Skeletal muscle satellite cell (primary cell): ENCODE results near the gene MAP3K6.
A peak's percentile ranks its signal among the peaks of the same experiment; 100 is the strongest.

Experiments used
- H3K27me3 ChIP-seq: 2 replicates; pipeline ENCODE4 v1.7.0; 2013; ENCODE audit warnings: low read length; ENCODE audit not compliant: control insufficient read depth, insufficient read depth
- H3K36me3 ChIP-seq: 2 replicates; pipeline ENCODE4 v1.7.0; 2013; ENCODE audit warnings: mild to moderate bottlenecking, control low read depth, low read length; ENCODE audit not compliant: insufficient read depth
- H3K4me1 ChIP-seq: 2 replicates; pipeline ENCODE4 v1.7.0; 2013; ENCODE audit warnings: low read length; ENCODE audit not compliant: control insufficient read depth, insufficient read depth
- H3K4me2 ChIP-seq: 2 replicates; pipeline ENCODE4 v1.7.0; 2013; ENCODE audit warnings: mild to moderate bottlenecking, low read length
- H3K4me3 ChIP-seq: 2 replicates; pipeline ENCODE4 v1.7.0; 2013; ENCODE audit warnings: low read length
- H3K9ac ChIP-seq: 2 replicates; pipeline ENCODE4 v1.7.0; 2013; ENCODE audit warnings: mild to moderate bottlenecking, low read depth, low read length, moderate library complexity
- H3K9me3 ChIP-seq: replicated peaks from 2 replicates; pipeline ENCODE4 v1.7.0; 2013; ENCODE audit warnings: mild to moderate bottlenecking, control low read depth, low read length

The MAP3K6 gene

DNA sequence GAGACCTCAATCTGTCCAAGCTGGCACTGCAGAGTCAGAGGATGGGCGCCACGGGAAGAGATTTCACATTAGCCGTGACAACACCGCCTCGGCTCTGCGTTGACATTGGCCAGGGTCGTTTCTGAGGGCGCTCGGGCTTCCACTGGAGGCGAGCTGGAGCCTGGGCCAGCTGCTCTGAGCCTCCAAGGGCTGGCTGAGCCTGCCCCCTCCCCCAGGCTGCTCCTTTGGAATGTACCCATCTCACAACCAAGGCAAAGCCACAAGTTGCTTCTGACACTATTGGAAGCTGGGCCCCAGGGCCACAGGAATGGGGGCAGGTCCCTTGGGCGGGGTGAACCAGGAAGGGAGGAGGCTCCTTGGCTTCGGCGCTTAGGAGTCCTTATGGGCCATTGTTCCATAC lies 38.3 kb upstream of the MAP3K6 start:
- H3K9ac ChIP-seq = peak overlapping the region; percentile 67
- H3K4me1 ChIP-seq = peaks cover 56% of the 10 kb centered on the region
- H3K36me3 ChIP-seq = peaks cover 30% of the 10 kb centered on the region
- H3K27me3 ChIP-seq = no peaks in the 10 kb centered on the region
- H3K9me3 ChIP-seq = no peaks in the 10 kb centered on the region
- H3K4me3 ChIP-seq = no peak overlapping the region
- peak overlapping the region; percentile 7 for H3K4me2 ChIP-seq

DNA sequence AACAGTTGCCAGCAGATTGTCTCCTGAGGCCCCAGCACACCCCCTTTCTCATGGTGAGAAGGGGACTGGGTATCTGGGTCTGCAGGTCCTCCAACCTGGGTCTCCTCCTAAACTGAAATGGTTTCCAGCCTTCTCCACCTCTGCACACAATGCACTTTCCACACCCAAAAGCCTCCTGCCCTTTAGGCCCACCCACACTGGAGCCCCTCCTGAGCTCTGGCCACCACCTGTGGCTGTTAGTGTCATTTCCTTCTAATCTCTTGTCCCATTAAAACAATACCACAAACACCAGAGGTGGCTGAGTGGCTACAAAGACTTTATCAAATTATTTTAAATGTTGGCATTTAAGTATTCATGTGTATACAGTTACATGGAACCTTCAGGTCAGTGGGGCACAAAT lies 37.2 kb upstream of the MAP3K6 start:
- H3K27me3 ChIP-seq = no peaks in the 10 kb centered on the region
- peak overlapping the region; percentile 61 for H3K4me2 ChIP-seq
- peaks cover 25% of the 10 kb centered on the region for H3K36me3 ChIP-seq
- H3K9me3 ChIP-seq = no peaks in the 10 kb centered on the region
- peaks cover 56% of the 10 kb centered on the region for H3K4me1 ChIP-seq
- peak overlapping the region; percentile 5 for H3K4me3 ChIP-seq
- H3K9ac ChIP-seq = peak overlapping the region; percentile 67

DNA sequence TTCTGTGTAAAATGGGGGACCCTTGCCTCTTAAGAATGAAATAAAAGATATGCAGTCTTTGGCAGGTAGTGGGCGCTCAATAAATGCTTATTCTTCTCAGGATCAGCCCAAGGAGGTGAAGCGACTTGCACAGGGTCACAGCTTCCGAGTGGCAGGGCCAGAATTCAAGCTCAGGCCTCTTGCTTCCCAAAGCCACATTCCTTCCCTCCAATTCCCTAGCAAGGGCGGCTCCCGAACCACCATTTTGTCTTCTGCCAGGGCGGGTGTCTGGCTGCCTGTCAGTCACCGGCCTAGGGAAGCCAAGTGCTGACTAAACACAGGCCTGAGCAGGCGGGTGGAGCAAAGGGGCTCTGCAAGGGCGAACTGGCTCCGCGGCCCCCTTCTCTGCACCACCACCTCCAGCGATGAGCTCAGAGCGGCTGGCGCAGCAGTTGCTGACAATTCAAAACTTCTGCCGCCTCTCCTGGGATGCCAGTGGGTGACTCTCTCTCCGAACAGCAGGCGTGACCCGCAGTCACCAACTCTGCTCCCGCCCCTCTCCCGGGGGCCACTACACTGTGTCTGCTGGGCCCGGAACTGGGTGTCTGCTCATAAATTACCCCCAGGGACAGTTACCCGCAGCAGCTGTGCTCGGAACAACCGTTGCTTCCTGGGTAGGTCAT lies 36.4 kb upstream of the MAP3K6 start:
- H3K9ac ChIP-seq = peak overlapping the region; percentile 67

DNA sequence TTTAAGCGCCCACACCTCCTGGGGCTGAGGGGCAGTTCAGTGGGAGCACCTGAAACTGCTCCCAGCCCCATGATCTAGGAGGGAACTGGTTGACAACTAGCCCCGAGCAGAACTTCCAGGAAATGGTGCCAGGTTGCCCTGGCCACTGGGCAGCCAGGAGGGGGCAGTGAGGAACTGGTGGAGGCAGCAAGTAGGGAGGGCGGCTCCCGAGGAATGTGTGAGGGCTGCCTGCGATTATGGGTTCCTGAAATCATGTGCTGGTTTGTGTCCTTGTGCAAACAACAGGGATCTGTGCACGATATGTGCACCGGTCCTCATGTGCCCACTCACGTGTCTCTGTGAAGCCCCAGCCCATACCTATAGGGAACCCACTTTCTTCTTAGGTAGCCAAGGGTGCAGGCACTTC lies 35.6 kb upstream of the MAP3K6 start:
- Histone ChIP-seq H3K9me3 (no peaks in the 10 kb centered on the region), H3K27me3 (no peaks in the 10 kb centered on the region), H3K4me2 (no peak overlapping the region), H3K4me1 (peaks cover 48% of the 10 kb centered on the region), H3K9ac (peak overlapping the region; percentile 67), H3K36me3 (peaks cover 9% of the 10 kb centered on the region), H3K4me3 (no peak overlapping the region)

More for the DNA sequence above, 36.4 kb upstream of the MAP3K6 start:
- H3K4me2 ChIP-seq = peak overlapping the region; percentile 61
- no peaks in the 10 kb centered on the region for H3K27me3 ChIP-seq
- peaks cover 52% of the 10 kb centered on the region for H3K4me1 ChIP-seq
- peaks cover 18% of the 10 kb centered on the region for H3K36me3 ChIP-seq
- H3K4me3 ChIP-seq = peak overlapping the region; percentile 5
- no peaks in the 10 kb centered on the region for H3K9me3 ChIP-seq

DNA sequence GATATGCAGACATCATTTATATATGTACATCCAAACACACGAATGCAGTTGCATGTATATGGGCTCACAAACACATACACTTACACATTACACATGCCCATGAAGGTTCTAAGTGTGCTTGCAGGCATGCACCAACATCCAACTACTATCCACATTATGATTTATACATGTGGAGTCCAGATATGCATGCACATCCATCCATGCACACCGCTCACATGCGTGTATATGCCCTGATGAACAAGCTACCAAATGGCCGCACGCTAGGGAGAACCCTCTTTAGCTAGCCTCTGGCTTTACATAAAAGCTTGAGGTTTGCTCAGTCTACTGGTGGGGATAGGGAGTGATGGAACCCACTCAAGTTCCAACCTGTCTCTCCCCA lies 34.2 kb upstream of the MAP3K6 start:
- Histone ChIP-seq H3K9me3 (no peaks in the 10 kb centered on the region), H3K4me2 (no peak overlapping the region), H3K4me3 (no peak overlapping the region), H3K27me3 (no peaks in the 10 kb centered on the region), H3K4me1 (peaks cover 39% of the 10 kb centered on the region), H3K9ac (no peak overlapping the region), H3K36me3 (peaks cover 3% of the 10 kb centered on the region)

DNA sequence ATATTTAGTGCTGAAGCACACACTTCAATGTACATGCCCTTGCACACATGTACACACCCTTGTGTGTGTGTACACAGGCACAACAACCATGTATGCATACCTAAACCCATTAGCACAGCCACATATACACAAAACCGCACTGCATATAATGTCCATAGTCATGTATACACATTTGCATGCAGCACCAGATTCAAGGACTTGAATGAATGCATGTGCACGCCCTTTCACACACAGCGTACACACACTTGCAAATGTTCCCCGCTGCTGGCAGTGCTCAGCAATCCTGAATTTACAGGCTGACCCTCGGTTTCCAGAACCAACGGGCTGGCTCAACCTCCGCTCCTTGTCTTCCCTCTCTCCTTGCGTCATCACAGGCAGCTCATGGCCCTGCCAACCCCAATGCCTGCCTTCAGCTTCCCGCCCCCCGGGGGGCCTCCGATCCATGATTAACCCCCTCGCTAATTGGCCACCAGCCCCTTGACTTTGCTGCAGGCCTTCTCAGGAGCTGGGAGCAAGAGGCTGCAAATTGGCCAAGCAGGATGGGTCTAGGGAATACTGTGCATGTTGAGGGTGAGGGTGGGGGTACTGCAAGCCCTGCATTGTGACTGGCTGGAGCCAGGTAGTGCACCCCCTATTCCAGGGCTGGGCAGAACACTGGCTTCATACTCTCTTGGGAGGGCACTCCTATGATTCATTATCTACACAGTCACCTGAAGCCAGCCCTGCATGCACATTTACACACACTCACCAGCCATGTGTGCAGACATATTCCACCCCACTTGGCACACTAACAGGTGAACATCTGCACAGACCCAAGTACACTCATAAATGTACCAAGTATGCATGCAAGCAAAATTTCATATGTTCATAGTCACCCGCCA lies 33.6 kb upstream of the MAP3K6 start:
- no peak overlapping the region for H3K4me2 ChIP-seq
- H3K4me1 ChIP-seq = peaks cover 36% of the 10 kb centered on the region
- peaks cover 3% of the 10 kb centered on the region for H3K36me3 ChIP-seq
- no peak overlapping the region for H3K4me3 ChIP-seq
- H3K9me3 ChIP-seq = no peaks in the 10 kb centered on the region
- no peak overlapping the region for H3K9ac ChIP-seq
- no peaks in the 10 kb centered on the region for H3K27me3 ChIP-seq

DNA sequence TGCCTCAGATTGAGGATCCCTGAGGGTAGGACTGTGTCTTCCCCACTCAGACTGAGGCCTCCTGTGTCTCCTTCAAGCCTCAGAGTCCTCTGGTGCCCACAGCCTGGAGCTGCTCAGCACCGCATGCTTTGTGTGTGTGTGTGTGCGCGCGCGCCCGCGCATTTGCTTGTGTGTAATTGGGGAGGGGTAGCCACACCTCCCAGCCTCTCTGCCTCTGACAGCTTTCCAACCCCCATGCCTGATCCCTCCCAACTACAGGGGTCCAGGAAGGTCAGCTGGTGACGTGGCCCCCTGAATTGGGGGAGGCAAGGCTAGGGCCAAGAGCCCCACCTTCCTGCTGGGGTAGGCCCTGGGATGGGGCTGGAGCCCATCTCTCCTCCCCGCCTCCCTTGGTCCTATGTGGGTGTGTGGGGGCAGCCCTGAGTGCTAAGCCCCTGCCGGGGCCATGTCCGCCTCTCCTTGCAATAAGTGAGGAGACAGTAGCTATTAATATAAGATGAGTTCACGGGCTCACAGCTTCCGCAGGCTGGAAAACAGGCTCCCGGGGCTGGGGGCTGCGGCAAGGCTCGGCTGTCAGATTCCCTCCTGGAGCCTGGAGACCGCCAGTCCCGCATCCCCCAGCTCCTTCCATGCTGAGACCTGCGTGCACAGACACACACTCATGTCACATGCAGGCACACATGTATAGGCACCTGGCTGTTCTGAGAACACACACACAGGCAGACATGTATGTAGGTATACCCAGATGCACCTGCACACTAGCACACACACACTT lies 32.7 kb upstream of the MAP3K6 start:
- no peaks in the 10 kb centered on the region for H3K9me3 ChIP-seq
- H3K4me1 ChIP-seq = peaks cover 36% of the 10 kb centered on the region
- H3K9ac ChIP-seq = no peak overlapping the region
- no peaks in the 10 kb centered on the region for H3K27me3 ChIP-seq
- no peak overlapping the region for H3K4me2 ChIP-seq
- peaks cover 3% of the 10 kb centered on the region for H3K36me3 ChIP-seq
- H3K4me3 ChIP-seq = no peak overlapping the region

DNA sequence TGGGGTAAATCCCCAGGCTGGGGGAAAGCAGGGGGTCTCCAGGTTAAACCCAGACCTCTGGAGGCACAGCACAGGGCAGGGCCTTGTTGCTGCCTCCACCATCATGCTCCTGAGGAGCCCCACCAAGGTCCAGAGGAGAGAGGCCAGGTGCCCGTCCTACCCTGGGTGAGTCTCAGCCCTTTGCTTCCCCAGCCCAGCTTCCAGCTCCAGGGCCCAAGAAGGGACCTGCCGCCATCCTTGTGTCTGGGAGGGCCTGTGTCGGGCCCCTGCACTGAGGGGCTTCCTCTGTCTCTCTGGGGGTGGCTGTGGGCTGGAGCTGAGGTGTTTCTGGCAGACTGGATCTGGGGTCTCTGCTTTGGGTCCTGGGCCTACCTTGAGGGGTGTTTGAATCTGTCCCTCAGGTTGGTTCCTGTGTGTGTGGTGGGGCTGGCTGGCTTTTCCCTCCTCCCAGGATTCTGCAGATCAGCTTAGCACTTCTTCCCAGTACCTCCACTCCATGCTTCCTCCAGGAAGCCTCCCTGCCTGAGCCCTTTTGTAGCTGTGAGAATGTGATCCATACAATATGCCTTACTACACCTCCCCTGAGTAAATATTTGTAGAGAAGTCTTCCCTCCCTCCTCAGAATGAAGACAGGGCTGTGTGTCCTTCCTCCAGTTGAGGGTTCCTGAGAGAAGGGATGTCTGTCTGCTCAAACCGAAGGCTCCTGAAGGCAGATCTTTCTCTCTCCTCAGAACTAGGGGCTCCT lies 31.8 kb upstream of the MAP3K6 start:
- H3K4me1 ChIP-seq = peaks cover 29% of the 10 kb centered on the region
- no peak overlapping the region for H3K4me2 ChIP-seq
- no peak overlapping the region for H3K9ac ChIP-seq
- H3K27me3 ChIP-seq = no peaks in the 10 kb centered on the region
- H3K36me3 ChIP-seq = no peaks in the 10 kb centered on the region
- H3K4me3 ChIP-seq = no peak overlapping the region
- H3K9me3 ChIP-seq = no peaks in the 10 kb centered on the region

DNA sequence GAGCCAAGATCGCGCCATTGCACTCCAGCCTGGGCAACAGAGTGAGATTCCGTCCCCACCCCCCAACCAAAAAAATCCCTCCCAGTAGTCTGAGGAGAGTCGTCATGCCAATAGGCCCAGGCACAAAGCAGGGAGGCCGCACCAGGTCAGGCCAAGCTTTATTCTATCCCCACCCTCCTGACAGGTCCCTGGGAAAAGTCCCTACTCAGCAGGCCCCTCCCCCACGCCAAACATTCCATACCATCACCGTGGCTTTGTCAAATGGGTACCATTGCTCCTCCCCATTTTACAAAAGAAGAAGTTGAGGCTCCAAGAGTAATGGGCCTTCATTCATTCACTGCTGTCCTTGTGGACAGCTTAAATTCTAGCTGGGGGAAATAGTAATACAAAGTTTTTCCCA lies 31.0 kb upstream of the MAP3K6 start:
- H3K4me1 ChIP-seq = peaks cover 29% of the 10 kb centered on the region
- no peak overlapping the region for H3K9ac ChIP-seq
- no peak overlapping the region for H3K4me2 ChIP-seq
- no peaks in the 10 kb centered on the region for H3K9me3 ChIP-seq
- no peaks in the 10 kb centered on the region for H3K36me3 ChIP-seq
- H3K27me3 ChIP-seq = no peaks in the 10 kb centered on the region
- H3K4me3 ChIP-seq = no peak overlapping the region

DNA sequence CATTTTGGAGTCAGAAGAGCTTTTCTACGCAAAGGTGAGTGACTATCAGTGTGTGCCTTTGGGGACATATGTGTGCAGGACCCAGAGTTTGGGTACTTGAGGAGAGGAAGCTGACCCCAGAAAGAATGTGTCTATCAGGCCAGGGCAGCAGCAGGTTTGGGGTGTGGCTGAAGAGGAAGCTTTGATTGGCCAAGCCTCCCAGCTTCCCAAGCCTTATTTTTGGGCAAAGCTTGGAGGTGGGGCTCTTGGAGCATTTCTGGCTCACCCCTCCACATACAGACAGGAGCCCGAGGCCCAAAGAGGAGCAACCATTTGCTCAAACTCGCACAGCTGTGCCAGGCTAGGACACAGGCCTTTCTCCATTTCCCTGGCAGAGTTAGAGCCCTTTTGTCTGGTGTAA lies 30.3 kb upstream of the MAP3K6 start:
- Histone ChIP-seq H3K9ac (no peak overlapping the region), H3K27me3 (no peaks in the 10 kb centered on the region), H3K4me1 (peaks cover 26% of the 10 kb centered on the region), H3K9me3 (no peaks in the 10 kb centered on the region), H3K4me3 (no peak overlapping the region), H3K4me2 (no peak overlapping the region), H3K36me3 (no peaks in the 10 kb centered on the region)
